HepG2 (cell line): ENCODE measurements around the gene PFN1. TPM values are rescaled to one million over a fixed set of nuclear protein-coding genes. Genes with fewer than 3 reads are reported as not detected.

Experiments used
- ATAC-seq: fragments of 200-7000 bp; cut with Tn5 transposase; 3 replicates; pipeline ENCODE4 v1.9.1; 2020; ENCODE audit warnings: mild to moderate bottlenecking, moderate library complexity
- BruUV-seq: library from RNA; stranded (reverse); fragments of 400-500 nt; replicated peaks from 2 replicates; lab custom pipeline; 2021; lab: Mats Ljungman, UMichigan
- CTCF ChIA-PET: fragments of 300-600 bp; formaldehyde crosslinking; extraction: SDS; loops from one replicate; lab custom pipeline; 2021; ENCODE audit warnings: low total read pairs, inconsistent platforms, low intra/inter-chr PET ratio; lab: Yijun Ruan, JAX
- POLR2A ChIA-PET: fragments of 350-600 bp; sonication (Branson Sonifier 250); formaldehyde crosslinking; loops from one replicate; lab custom pipeline; 2020; ENCODE audit warnings: antibody characterized with exemption, inconsistent platforms; lab: Yijun Ruan, JAX
- DNase-seq: peaks from one replicate; pipeline ENCODE4 v3.0.0-alpha.2; 2015; ENCODE audit warnings: low spot score
- FAIRE-seq: peaks from 3 replicates; lab custom pipeline; 2011; peaks lifted over from hg19 to GRCh38; lab: Jason Lieb, UNC
- H2AFZ ChIP-seq: one replicate; pipeline ENCODE4 v1.6.1; 2011; ENCODE audit warnings: low read length, inconsistent platforms
- H3K27ac ChIP-seq: fragments of 300-600 bp; 3 replicates; pipeline ENCODE4 v1.8.0; 2011; ENCODE audit warnings: mixed run types, mild to moderate bottlenecking, mixed read lengths, low read length, inconsistent platforms; ENCODE audit not compliant: insufficient read depth; ENCODE audit errors: extremely low read length
- H3K27me3 ChIP-seq, 2 experiments: fragments of 200-600 bp in 1 of 2; 2 replicates in 1 of 2; 3 replicates in 1 of 2; pipeline versions ENCODE4 v1.6.0 to v1.8.0; 2011; ENCODE audit warnings: low read length in 2 of 2, mild to moderate bottlenecking in 2 of 2, moderate library complexity in 2 of 2, inconsistent platforms in 1 of 2; ENCODE audit not compliant: insufficient read depth in 2 of 2, control insufficient read depth in 1 of 2
- H3K36me3 ChIP-seq, 2 experiments: fragments of 200-600 bp in 1 of 2; replicated peaks in 1 of 2; 2 replicates in 1 of 2; 3 replicates in 1 of 2; pipeline versions ENCODE4 v1.5.1 to v1.8.0; 2011; ENCODE audit warnings: low read length in 2 of 2, inconsistent platforms in 1 of 2; ENCODE audit not compliant: insufficient read depth in 2 of 2, control insufficient read depth in 1 of 2
- H3K4me1 ChIP-seq: 2 replicates; pipeline ENCODE4 v1.5.1; 2012; ENCODE audit warnings: low read length, inconsistent platforms; ENCODE audit not compliant: insufficient read depth
- H3K4me2 ChIP-seq: 2 replicates; pipeline ENCODE4 v1.6.0; 2011; ENCODE audit warnings: low read depth, low read length, inconsistent platforms
- H3K4me3 ChIP-seq, 3 experiments: fragments of 200-600 bp in 1 of 3; sonication (generic), shearing (Covaris generic) in 1 of 3; replicated peaks in 1 of 3; 2 replicates each; pipeline ENCODE4 v1.5.1; 2011 to 2016; ENCODE audit warnings: low read length in 3 of 3, inconsistent platforms in 2 of 3, low read depth in 2 of 3, mild to moderate bottlenecking in 2 of 3, control low read depth in 1 of 3, mixed read lengths in 1 of 3; ENCODE audit not compliant: insufficient read depth in 1 of 3
- H3K79me2 ChIP-seq: one replicate; pipeline ENCODE4 v1.6.1; 2011; ENCODE audit warnings: low read length, inconsistent platforms; ENCODE audit not compliant: insufficient read depth
- H3K9ac ChIP-seq: 2 replicates; pipeline ENCODE4 v1.6.0; 2011; ENCODE audit warnings: mild to moderate bottlenecking, low read depth, low read length, inconsistent platforms; ENCODE audit not compliant: insufficient read depth
- H3K9me3 ChIP-seq: 2 replicates; pipeline ENCODE4 v1.5.1; 2012; ENCODE audit warnings: mild to moderate bottlenecking, low read length
- H4K20me1 ChIP-seq: 2 replicates; pipeline ENCODE4 v1.6.0; 2011; ENCODE audit warnings: inconsistent platforms, mild to moderate bottlenecking, low read length, moderate library complexity; ENCODE audit not compliant: insufficient read depth
- CCDC6 ChIP-seq: sonication (generic); formaldehyde crosslinking; IDR thresholded peaks from 2 replicates; pipeline ENCODE4 v1.8.1; 2022; ENCODE audit warnings: mild to moderate bottlenecking, missing genetic modification reagents, moderate library complexity
- DNMT3B ChIP-seq: conservative IDR thresholded peaks from 2 replicates; pipeline ENCODE4 v1.6.1; 2016; ENCODE audit warnings: missing biosample characterization, control low read depth
- FOXJ3 ChIP-seq: sonication (generic); formaldehyde crosslinking; IDR thresholded peaks from 2 replicates; pipeline ENCODE4 v1.4.0; 2020; ENCODE audit warnings: missing genetic modification reagents, mild to moderate bottlenecking, borderline replicate concordance
- GLI4 ChIP-seq: sonication (generic); formaldehyde crosslinking; IDR thresholded peaks from 2 replicates; pipeline ENCODE4 v1.5.1; 2020; ENCODE audit warnings: missing genetic modification reagents, mild to moderate bottlenecking, moderate library complexity, borderline replicate concordance
- POLR2A ChIP-seq, 2 experiments: IDR thresholded peaks; 2 replicates each; pipeline ENCODE4 v1.6.1; 2011; ENCODE audit warnings: low read depth in 2 of 2, low read length in 2 of 2, mild to moderate bottlenecking in 1 of 2, moderate library complexity in 1 of 2; ENCODE audit not compliant: insufficient read depth in 1 of 2
- ZNF557 ChIP-seq: sonication (generic); formaldehyde crosslinking; IDR thresholded peaks from 2 replicates; pipeline ENCODE4 v1.4.0; 2020; ENCODE audit warnings: missing genetic modification reagents
- ZNF558 ChIP-seq: sonication (generic); formaldehyde crosslinking; IDR thresholded peaks from 2 replicates; pipeline ENCODE4 v1.9.0; 2022; ENCODE audit warnings: mild to moderate bottlenecking, missing genetic modification reagents, borderline replicate concordance
- ZNF780A ChIP-seq: sonication (generic); formaldehyde crosslinking; IDR thresholded peaks from 2 replicates; pipeline ENCODE4 v1.8.0; 2022; ENCODE audit warnings: mild to moderate bottlenecking, missing genetic modification reagents, moderate library complexity
- ZUFSP ChIP-seq: sonication (generic); formaldehyde crosslinking; IDR thresholded peaks from 2 replicates; pipeline ENCODE4 v1.9.0; 2021; ENCODE audit warnings: missing genetic modification reagents, mild to moderate bottlenecking, borderline replicate concordance
- WGBS: methylation state at CpG from one replicate; pipeline ENCODE4 v1.1.6; 2017; ENCODE audit warnings: low lambda C conversion rate; 5-methylcytosine and 5-hydroxymethylcytosine counted together
- in situ Hi-C: cut with HindIII; loops from 2 replicates; pipeline ENCODE4 v1.10.0; 2017; ENCODE audit warnings: low pct_unique_long_range_greater_than_20kb; ENCODE audit not compliant: extremely low pct_ligation_motif_present
- intact Hi-C: fragments of 100-400 bp; cut with micrococcal nuclease; formaldehyde crosslinking; loops from one replicate; pipeline ENCODE4 v1.10.0; 2022; ENCODE audit not compliant: unreplicated experiment
- polyA plus RNA-seq, 8 experiments: library from polyadenylated mRNA; depleted of rRNA in 3 of 8; stranded (reverse) in 7 of 8; unstranded in 1 of 8; fragments of >200 nt; fragmentation: Illumina TruSeq in 4 of 8; extraction: Trizol in 4 of 8; gene quantifications; 2 replicates each; pipeline versions ENCODE4 v1.2.1 to v1.2.3, GENCODE V29; 2011 to 2016; ENCODE audit warnings: low read depth in 4 of 8, missing spikeins in 1 of 8, mixed read lengths in 1 of 8; ENCODE audit not compliant: insufficient read depth in 1 of 8
- total RNA-seq, 5 experiments: library from RNA; depleted of rRNA; stranded (reverse); fragments of >200 nt; fragmentation: Illumina TruSeq; extraction: Trizol; gene quantifications; 2 replicates each; pipeline ENCODE4 v1.2.3, GENCODE V29; 2016; ENCODE audit warnings: low read depth in 1 of 5
- TF ChIP-seq, protein P1 (sequence below): sonication (generic); formaldehyde crosslinking; IDR thresholded peaks from 2 replicates; pipeline ENCODE4 v1.8.1; 2023; ENCODE audit warnings: mild to moderate bottlenecking, inconsistent platforms, moderate library complexity, missing genetic modification reagents, borderline replicate concordance
- TF ChIP-seq, protein P2 (sequence below): sonication (generic); formaldehyde crosslinking; IDR thresholded peaks from 2 replicates; pipeline ENCODE4 v1.8.0; 2022; ENCODE audit warnings: missing genetic modification reagents, mild to moderate bottlenecking, inconsistent platforms, borderline replicate concordance
- TF ChIP-seq, protein P3 (sequence below): sonication (generic); formaldehyde crosslinking; IDR thresholded peaks from 2 replicates; pipeline ENCODE4 v1.4.0; 2020; ENCODE audit warnings: mild to moderate bottlenecking, missing genetic modification reagents

The PFN1 gene
- total and polyA plus RNA-seq, 2 of the 13 experiments (the other 11 are each of a cell fraction or from before 2014, with no cell fraction given): 494 to 613 TPM

GRCh38 chr17:4968486-4969046 is 20.2 kb upstream of the PFN1 start:
- H3K4me1 ChIP-seq: peaks cover 31% of the 10 kb centered on the region
- FAIRE-seq (no peak), ATAC-seq (no peak), DNase-seq (no peak)
- H3K4me3 ChIP-seq: peak overlapping the region; percentile 72 to 88 (median 77)
- in situ Hi-C loops: no loop called here
- CTCF ChIA-PET: no interaction called here
- H3K9me3 ChIP-seq: no peaks in the 10 kb centered on the region
- H2AFZ ChIP-seq: no peak overlapping the region
- peaks cover 27% of the 10 kb centered on the region for H3K79me2 ChIP-seq
- POLR2A ChIA-PET: interaction anchor here (0.6 to 10.5 kb wide), 14 partner anchors 11 to 401 kb away, joined by 3 to 273 read pairs (median 22); partner anchors contain the start of genes CAMTA2, ENO3, INCA1 and KIF1C
- intact Hi-C loops: loop anchor here (5.0 to 10.0 kb wide), 2 partner anchors 61 to 254 kb away; partner anchors contain the start of gene ARRB2
- WGBS: 2% methylated on average over 22 of the region's 23 CpGs
- H4K20me1 ChIP-seq: no peaks in the 10 kb centered on the region
- H3K36me3 ChIP-seq: peaks cover 0 to 13% of the 10 kb centered on the region in 2 experiments; a peak in 3 of 5 replicates
- peak overlapping the region; percentile 82 for H3K4me2 ChIP-seq
- peak overlapping the region; percentile 92 for H3K27ac ChIP-seq
- H3K9ac ChIP-seq: peak overlapping the region; percentile 91
- H3K27me3 ChIP-seq: no peaks in the 10 kb centered on the region; a peak in 1 of 5 replicates
- BruUV-seq: TSS peak; percentile 55
- TF ChIP-seq FOXJ3 (CRISPR knock-in tag) (no peak), GLI4 (CRISPR knock-in tag) (no peak), ZUFSP (CRISPR knock-in tag) (no peak), ZNF558 (CRISPR knock-in tag) (peak; percentile 58; the same call in 1 of the 2 replicates), POLR2A (IDR thresholded peaks at IDR 0.05; ENCODE audit: insufficient read depth in 1 of 2, low read depth in 2 of 2, low read length in 2 of 2) (no peak), ZNF780A (0 out of 2 replicates have a peak, but pooled peaks have one; percentile 4), ZNF557 (CRISPR knock-in tag) (0 out of 2 replicates have a peak, but pooled peaks have one; percentile 34), DNMT3B (CRISPR knock-in tag) (no peak), CCDC6 (CRISPR knock-in tag) (0 out of 2 replicates have a peak, but pooled peaks have one; percentile 7)
- TF ChIP-seq, protein P1, sequence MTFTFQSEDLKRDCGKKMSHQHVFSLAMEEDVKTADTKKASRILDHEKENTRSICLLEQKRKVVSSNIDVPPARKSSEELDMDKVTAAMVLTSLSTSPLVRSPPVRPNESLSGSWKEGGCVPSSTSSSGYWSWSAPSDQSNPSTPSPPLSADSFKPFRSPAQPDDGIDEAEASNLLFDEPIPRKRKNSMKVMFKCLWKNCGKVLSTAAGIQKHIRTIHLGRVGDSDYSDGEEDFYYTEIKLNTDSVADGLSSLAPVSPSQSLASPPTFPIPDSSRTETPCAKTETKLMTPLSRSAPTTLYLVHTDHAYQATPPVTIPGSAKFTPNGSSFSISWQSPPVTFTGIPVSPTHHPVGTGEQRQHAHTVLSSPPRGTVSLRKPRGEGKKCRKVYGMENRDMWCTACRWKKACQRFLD (CRISPR knock-in tag): 0 out of 2 replicates have a peak, but pooled peaks have one; percentile 59
- TF ChIP-seq, protein P2, sequence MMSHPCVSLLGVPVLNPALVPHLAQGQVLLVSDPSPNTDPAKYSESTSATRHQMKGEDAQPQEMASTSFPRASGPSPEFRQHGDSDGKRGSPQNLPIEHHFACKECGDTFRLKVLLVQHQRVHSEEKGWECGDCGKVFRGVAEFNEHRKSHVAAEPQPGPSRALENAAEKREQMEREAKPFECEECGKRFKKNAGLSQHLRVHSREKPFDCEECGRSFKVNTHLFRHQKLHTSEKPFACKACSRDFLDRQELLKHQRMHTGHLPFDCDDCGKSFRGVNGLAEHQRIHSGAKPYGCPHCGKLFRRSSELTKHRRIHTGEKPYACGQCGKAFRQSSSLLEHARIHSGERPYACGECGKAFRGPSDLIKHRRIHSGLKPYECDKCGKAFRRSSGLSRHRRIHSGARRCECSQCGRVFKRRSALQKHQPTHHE (CRISPR knock-in tag): peak; percentile 18; the same call in 1 of the 2 replicates
- TF ChIP-seq, protein P3, sequence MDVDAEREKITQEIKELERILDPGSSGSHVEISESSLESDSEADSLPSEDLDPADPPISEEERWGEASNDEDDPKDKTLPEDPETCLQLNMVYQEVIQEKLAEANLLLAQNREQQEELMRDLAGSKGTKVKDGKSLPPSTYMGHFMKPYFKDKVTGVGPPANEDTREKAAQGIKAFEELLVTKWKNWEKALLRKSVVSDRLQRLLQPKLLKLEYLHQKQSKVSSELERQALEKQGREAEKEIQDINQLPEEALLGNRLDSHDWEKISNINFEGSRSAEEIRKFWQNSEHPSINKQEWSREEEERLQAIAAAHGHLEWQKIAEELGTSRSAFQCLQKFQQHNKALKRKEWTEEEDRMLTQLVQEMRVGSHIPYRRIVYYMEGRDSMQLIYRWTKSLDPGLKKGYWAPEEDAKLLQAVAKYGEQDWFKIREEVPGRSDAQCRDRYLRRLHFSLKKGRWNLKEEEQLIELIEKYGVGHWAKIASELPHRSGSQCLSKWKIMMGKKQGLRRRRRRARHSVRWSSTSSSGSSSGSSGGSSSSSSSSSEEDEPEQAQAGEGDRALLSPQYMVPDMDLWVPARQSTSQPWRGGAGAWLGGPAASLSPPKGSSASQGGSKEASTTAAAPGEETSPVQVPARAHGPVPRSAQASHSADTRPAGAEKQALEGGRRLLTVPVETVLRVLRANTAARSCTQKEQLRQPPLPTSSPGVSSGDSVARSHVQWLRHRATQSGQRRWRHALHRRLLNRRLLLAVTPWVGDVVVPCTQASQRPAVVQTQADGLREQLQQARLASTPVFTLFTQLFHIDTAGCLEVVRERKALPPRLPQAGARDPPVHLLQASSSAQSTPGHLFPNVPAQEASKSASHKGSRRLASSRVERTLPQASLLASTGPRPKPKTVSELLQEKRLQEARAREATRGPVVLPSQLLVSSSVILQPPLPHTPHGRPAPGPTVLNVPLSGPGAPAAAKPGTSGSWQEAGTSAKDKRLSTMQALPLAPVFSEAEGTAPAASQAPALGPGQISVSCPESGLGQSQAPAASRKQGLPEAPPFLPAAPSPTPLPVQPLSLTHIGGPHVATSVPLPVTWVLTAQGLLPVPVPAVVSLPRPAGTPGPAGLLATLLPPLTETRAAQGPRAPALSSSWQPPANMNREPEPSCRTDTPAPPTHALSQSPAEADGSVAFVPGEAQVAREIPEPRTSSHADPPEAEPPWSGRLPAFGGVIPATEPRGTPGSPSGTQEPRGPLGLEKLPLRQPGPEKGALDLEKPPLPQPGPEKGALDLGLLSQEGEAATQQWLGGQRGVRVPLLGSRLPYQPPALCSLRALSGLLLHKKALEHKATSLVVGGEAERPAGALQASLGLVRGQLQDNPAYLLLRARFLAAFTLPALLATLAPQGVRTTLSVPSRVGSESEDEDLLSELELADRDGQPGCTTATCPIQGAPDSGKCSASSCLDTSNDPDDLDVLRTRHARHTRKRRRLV (CRISPR knock-in tag): peak; percentile 52; the same call in 1 of the 2 replicates
